NB4 (cell line): ENCODE measurements around the gene TMEM239.

Source experiments
- CTCF ChIP-seq: IDR thresholded peaks from one replicate; pipeline ENCODE4 v1.5.1; 2012; ENCODE audit warnings: low read depth, low read length
- POLR2A ChIP-seq: IDR thresholded peaks from 2 replicates; pipeline ENCODE4 v1.6.1; 2011; ENCODE audit warnings: mild to moderate bottlenecking; ENCODE audit not compliant: insufficient read length; ENCODE audit errors: extremely low read depth

GRCh38 chr20:2866236-2866635, 50.1 kb downstream of the TMEM239 start:
- no peak for TF ChIP-seq CTCF
- no peak for TF ChIP-seq POLR2A
